Activated T-helper 1 cell treated with anti-CD3 and anti-CD28 coated beads, Interleukin-12 subunit alpha, Interleukin-12 subunit beta, Interleukin-2, Interleukin-4 antibody, amounts not matched to agents 30 ng/mL and 10 ng/mL and 1 ng/mL, durations not matched to agents 14 hours and 24 hours and 36 hours (primary cell): ENCODE results near the gene PEMT. TPM values are rescaled to one million over a fixed set of nuclear protein-coding genes. Genes with fewer than 3 reads are reported as not detected.

Source experiments
- DNase-seq: peaks from one replicate; pipeline ENCODE4 v3.0.0; 2021; ENCODE audit warnings: low spot score
- H3K27ac Mint-ChIP-seq: one replicate; pipeline ENCODE4 v1.8.0; 2021; ENCODE audit warnings: mild to moderate bottlenecking, mixed read lengths
- H3K27me3 Mint-ChIP-seq: one replicate; pipeline ENCODE4 v1.8.0; 2022; ENCODE audit warnings: mild to moderate bottlenecking, moderate library complexity, mixed read lengths; ENCODE audit not compliant: insufficient read depth
- H3K36me3 Mint-ChIP-seq: one replicate; pipeline ENCODE4 v1.8.0; 2021; ENCODE audit warnings: low read depth, mixed read lengths
- H3K4me1 Mint-ChIP-seq: one replicate; pipeline ENCODE4 v1.8.0; 2021; ENCODE audit warnings: low read depth, mixed read lengths
- H3K4me3 Mint-ChIP-seq: one replicate; pipeline ENCODE4 v1.8.0; 2021; ENCODE audit warnings: mild to moderate bottlenecking, moderate library complexity, mixed read lengths
- H3K9me3 Mint-ChIP-seq: one replicate; pipeline ENCODE4 v1.8.0; 2021; ENCODE audit warnings: mixed read lengths
- intact Hi-C: fragments of 100-400 bp; cut with micrococcal nuclease; formaldehyde crosslinking; loops from one replicate; pipeline ENCODE4 v1.15.1; 2024
- total RNA-seq: library from RNA; stranded (reverse); gene quantifications from 2 replicates; pipeline ENCODE4 v1.2.3, GENCODE V29; 2022

Gene PEMT
- total RNA-seq, 1 donor from 2014 or later, result 45.1 TPM

DNA sequence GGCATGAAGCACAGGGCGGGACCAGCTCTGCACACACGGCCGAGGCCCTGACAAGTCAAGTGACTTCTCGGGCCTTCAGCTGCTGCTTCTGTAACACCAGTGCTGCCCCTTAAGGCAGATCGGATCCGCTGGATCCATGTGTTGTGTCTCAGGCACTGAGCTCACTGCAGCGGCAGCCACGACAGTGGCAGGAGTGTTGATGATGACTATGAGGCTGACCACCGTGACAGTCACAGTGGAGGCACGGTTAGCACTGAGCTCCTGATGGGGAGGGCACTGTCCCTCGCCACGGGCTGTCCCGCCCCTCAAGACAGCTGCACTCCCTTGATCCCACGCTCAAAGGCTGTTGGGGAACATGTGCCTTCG, 29.4 kb downstream of the PEMT start:
- no peak overlapping the region for H3K4me3 Mint-ChIP-seq
- H3K4me1 Mint-ChIP-seq, result no peaks in the 10 kb centered on the region
- H3K9me3 Mint-ChIP-seq, result no peaks in the 10 kb centered on the region
- intact Hi-C loops, result no loop called here
- H3K27me3 Mint-ChIP-seq, result no peaks in the 10 kb centered on the region
- DNase-seq, result no peak
- no peak overlapping the region for H3K27ac Mint-ChIP-seq
- no peaks in the 10 kb centered on the region for H3K36me3 Mint-ChIP-seq

GRCh38 chr17:17561408-17562145, 29.9 kb downstream of the PEMT start:
- intact Hi-C loops, result no loop called here
- no peaks in the 10 kb centered on the region for H3K27me3 Mint-ChIP-seq

DNA sequence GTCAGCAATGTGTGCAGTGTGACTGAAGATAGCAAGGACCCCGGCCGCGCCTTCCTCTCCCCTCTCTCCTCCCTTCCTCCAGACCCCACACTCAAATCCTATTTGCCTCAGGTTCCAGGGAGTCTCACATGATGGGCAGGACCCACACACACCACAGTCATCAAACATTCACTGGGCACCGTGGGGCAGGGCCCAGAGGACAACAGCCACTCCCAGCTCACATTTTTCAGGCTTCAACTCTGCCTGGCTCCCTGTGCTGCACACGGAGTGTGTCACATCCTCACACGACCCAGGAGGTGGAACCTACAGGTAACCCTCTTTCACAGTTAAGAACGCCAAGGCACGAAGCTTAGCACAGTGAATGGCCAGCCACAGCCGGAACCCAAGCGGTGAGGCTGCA, 30.5 kb downstream of the PEMT start:
- no peak for DNase-seq
- Mint-ChIP-seq H3K27me3 (no peaks in the 10 kb centered on the region), H3K36me3 (no peaks in the 10 kb centered on the region), H3K27ac (no peak overlapping the region), H3K4me3 (no peak overlapping the region), H3K4me1 (no peaks in the 10 kb centered on the region), H3K9me3 (no peaks in the 10 kb centered on the region)
- intact Hi-C loops, result no loop called here

More at GRCh38 chr17:17561408-17562145, 29.9 kb downstream of the PEMT start:
- no peak overlapping the region for H3K27ac Mint-ChIP-seq
- no peak for DNase-seq
- no peaks in the 10 kb centered on the region for H3K4me1 Mint-ChIP-seq
- H3K36me3 Mint-ChIP-seq, result no peaks in the 10 kb centered on the region
- H3K4me3 Mint-ChIP-seq, result no peak overlapping the region
- no peaks in the 10 kb centered on the region for H3K9me3 Mint-ChIP-seq

DNA sequence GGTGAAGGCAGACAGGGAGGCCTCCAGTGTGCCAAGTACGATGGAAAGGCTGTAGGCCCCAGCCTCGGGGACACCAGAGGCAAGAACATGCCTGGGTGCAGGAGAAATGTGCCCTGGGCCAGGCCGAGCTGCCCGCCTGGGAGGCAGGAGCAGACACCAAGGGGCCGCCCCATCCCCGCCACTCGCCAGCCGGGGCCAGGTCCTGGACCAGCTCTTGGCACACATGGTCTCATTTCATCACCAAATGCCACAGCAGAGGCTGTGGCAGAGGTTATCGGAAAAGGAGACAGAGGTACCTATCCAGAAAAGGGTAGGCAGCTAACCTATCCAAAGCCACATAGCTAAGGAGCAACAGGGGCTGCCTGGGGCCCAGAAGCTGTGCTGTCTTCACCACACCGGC, 31.3 kb downstream of the PEMT start:
- Mint-ChIP-seq H3K4me1 (no peaks in the 10 kb centered on the region), H3K27me3 (no peaks in the 10 kb centered on the region), H3K4me3 (no peak overlapping the region), H3K27ac (no peak overlapping the region), H3K9me3 (no peaks in the 10 kb centered on the region), H3K36me3 (no peaks in the 10 kb centered on the region)
- intact Hi-C loops, result no loop called here
- no peak for DNase-seq

GRCh38 chr17:17559164-17559563, 32.3 kb downstream of the PEMT start:
- H3K4me1 Mint-ChIP-seq, result no peaks in the 10 kb centered on the region
- H3K36me3 Mint-ChIP-seq, result no peaks in the 10 kb centered on the region
- H3K27me3 Mint-ChIP-seq, result no peaks in the 10 kb centered on the region
- DNase-seq, result no peak
- no peaks in the 10 kb centered on the region for H3K9me3 Mint-ChIP-seq
- intact Hi-C loops, result no loop called here
- no peak overlapping the region for H3K4me3 Mint-ChIP-seq
- H3K27ac Mint-ChIP-seq, result no peak overlapping the region

DNA sequence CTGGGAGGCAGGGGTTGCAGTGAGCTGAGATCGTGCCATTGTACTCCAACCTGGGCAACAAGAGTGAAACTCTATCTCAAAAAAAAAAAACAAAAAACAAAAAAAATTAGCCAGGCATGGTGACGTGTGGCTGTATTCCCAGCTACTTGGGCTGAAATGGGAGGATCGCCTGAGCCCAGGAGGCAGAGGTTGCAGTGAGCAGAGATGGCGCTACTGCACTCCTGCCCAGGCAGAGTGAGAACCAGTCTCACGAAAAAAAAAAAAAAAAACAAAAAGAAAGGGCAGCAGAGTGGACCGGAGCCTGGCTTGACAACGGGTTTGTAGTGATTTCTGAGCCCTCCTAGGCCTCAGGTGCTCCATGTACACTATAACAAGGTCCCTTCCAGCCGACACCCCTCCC, 33.1 kb downstream of the PEMT start:
- no peaks in the 10 kb centered on the region for H3K36me3 Mint-ChIP-seq
- no peak overlapping the region for H3K4me3 Mint-ChIP-seq
- no peaks in the 10 kb centered on the region for H3K27me3 Mint-ChIP-seq
- no peak overlapping the region for H3K27ac Mint-ChIP-seq
- no peak for DNase-seq
- H3K4me1 Mint-ChIP-seq, result no peaks in the 10 kb centered on the region
- H3K9me3 Mint-ChIP-seq, result no peaks in the 10 kb centered on the region
- intact Hi-C loops, result no loop called here

- intact Hi-C loops, result no loop called here
- Mint-ChIP-seq H3K27me3 (no peaks in the 10 kb centered on the region), H3K4me3 (no peak overlapping the region), H3K4me1 (no peaks in the 10 kb centered on the region), H3K27ac (no peak overlapping the region), H3K9me3 (no peaks in the 10 kb centered on the region), H3K36me3 (no peaks in the 10 kb centered on the region)
- no peak for DNase-seq
Observed at GRCh38 chr17:17557796-17558195, 33.7 kb downstream of the PEMT start.

DNA sequence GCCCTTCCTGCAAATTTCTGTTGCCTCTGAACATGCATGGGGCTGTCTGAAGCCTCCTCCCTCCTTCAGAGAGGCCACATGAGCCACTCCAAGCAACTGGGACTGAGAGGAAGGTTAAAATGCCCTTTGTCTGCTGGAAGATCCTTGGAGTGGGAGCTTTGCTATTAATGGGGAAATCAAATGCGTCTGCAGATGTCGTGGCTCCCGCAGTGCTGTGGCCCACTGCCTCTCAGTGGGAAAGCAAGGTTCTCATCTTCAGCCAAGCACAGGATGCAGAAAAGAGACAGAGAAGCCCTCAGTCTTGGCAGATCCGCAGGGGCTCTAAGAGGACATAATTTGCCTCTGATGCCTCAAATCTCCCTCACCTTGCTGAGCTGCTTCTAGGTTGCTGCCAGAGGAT, 34.8 kb downstream of the PEMT start:
- Mint-ChIP-seq H3K36me3 (no peaks in the 10 kb centered on the region), H3K4me3 (no peak overlapping the region), H3K27ac (no peak overlapping the region), H3K27me3 (no peaks in the 10 kb centered on the region), H3K4me1 (no peaks in the 10 kb centered on the region), H3K9me3 (no peaks in the 10 kb centered on the region)
- no peak for DNase-seq
- intact Hi-C loops, result no loop called here

DNA sequence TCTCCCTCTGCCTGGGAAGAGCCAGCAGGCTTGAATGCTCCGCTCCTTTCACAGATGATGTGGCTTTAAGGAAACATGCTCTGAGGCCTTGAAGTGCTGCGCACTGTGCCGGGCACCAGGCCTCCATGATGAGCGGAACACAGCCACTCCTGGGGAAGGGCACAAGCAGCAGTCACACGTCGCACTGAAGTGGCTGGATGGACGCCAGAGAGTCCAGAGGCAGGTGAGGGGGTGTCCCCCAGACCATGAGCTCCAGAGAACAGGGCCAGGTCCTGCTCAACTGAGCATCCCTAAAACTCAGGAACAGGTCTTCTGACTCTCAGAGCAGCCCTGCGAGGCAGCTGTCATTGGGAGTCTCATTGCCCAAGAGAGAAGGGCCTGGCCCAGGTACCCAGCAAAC, 35.6 kb downstream of the PEMT start:
- H3K4me3 Mint-ChIP-seq, result no peak overlapping the region
- no peaks in the 10 kb centered on the region for H3K9me3 Mint-ChIP-seq
- DNase-seq, result no peak
- H3K4me1 Mint-ChIP-seq, result no peaks in the 10 kb centered on the region
- intact Hi-C loops, result no loop called here
- no peak overlapping the region for H3K27ac Mint-ChIP-seq
- H3K36me3 Mint-ChIP-seq, result no peaks in the 10 kb centered on the region
- H3K27me3 Mint-ChIP-seq, result no peaks in the 10 kb centered on the region

DNA sequence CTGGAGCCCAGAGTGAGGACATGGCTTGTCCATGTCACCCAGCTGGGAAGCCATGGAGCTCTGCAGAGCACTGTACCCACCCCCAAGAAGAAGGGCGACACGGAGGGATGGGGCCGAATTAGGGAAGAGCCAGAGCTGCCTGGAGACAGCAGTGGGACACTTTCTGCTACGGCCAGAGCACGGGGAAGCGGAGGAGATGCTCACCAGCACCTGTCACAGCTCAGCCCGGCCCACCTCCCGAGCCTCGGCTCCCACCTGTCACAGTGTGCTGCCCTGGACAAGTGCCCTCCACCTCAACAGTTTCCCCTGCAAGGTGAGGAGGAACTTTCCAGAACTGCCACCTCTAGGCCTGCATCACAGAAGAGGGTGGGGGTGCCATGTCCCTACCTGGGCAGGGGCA, 36.4 kb downstream of the PEMT start:
- intact Hi-C loops, result no loop called here
- H3K36me3 Mint-ChIP-seq, result no peaks in the 10 kb centered on the region
- no peak overlapping the region for H3K4me3 Mint-ChIP-seq
- no peaks in the 10 kb centered on the region for H3K27me3 Mint-ChIP-seq
- DNase-seq, result no peak
- no peaks in the 10 kb centered on the region for H3K9me3 Mint-ChIP-seq
- H3K4me1 Mint-ChIP-seq, result no peaks in the 10 kb centered on the region
- H3K27ac Mint-ChIP-seq, result no peak overlapping the region

GRCh38 chr17:17554266-17554665, 37.2 kb downstream of the PEMT start:
- H3K27ac Mint-ChIP-seq, result no peak overlapping the region
- no peaks in the 10 kb centered on the region for H3K4me1 Mint-ChIP-seq
- no peaks in the 10 kb centered on the region for H3K9me3 Mint-ChIP-seq
- H3K4me3 Mint-ChIP-seq, result no peak overlapping the region
- DNase-seq, result no peak
- intact Hi-C loops, result no loop called here
- no peaks in the 10 kb centered on the region for H3K36me3 Mint-ChIP-seq
- H3K27me3 Mint-ChIP-seq, result no peaks in the 10 kb centered on the region

- H3K27me3 Mint-ChIP-seq, result no peaks in the 10 kb centered on the region
- no peak overlapping the region for H3K4me3 Mint-ChIP-seq
- no peak overlapping the region for H3K27ac Mint-ChIP-seq
- intact Hi-C loops, result no loop called here
- no peaks in the 10 kb centered on the region for H3K4me1 Mint-ChIP-seq
- DNase-seq, result no peak
- no peaks in the 10 kb centered on the region for H3K9me3 Mint-ChIP-seq
- no peaks in the 10 kb centered on the region for H3K36me3 Mint-ChIP-seq
Observed at GRCh38 chr17:17553217-17554195, 38.0 kb downstream of the PEMT start.
